Measurements from ENCODE around the gene PRSS22. TPM values are rescaled to one million over a fixed set of nuclear protein-coding genes. Genes with fewer than 3 reads are reported as not detected.

PRSS22 gene
- total RNA-seq, 4 donors from 2014 or later, result 1.2 to 7.7 (median 4.6) TPM

DNA sequence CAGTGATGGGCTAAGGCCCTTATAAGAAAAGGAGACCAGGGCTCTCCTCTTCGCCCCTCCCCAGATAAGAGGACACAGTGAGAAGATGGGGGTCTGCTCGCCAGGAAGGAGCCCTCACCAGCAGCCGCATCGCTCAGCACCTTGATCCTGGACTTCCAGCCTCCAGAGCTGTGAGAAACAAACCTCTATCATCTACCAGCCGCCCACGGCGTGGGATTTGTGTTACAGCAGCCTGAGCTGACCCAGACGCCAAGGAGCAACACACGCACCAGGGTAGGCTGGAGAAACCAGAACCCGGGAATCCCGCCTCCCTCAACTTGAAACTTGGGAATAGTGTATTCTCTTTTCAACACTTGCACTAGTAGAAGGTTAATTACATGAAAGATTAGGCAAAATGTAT is 32.1 kb downstream of the PRSS22 start:
- Histone ChIP-seq H3K36me3 (no peaks in the 10 kb centered on the region), H3K4me3 (replicated peaks in 1 of 3) (no peak overlapping the region), H3K27ac (no peak overlapping the region), H3K9me3 (no peaks in the 10 kb centered on the region), H3K4me1 (no peaks in the 10 kb centered on the region), H3K27me3 (no peaks in the 10 kb centered on the region)
- intact Hi-C loops (cut with DNase I), result no loop called here
- DNase-seq, result no peak
- 75 to 79% methylated on average over 9 to 11 of the region's 11 CpGs for WGBS, 2 donors
- TF ChIP-seq, protein P1, sequence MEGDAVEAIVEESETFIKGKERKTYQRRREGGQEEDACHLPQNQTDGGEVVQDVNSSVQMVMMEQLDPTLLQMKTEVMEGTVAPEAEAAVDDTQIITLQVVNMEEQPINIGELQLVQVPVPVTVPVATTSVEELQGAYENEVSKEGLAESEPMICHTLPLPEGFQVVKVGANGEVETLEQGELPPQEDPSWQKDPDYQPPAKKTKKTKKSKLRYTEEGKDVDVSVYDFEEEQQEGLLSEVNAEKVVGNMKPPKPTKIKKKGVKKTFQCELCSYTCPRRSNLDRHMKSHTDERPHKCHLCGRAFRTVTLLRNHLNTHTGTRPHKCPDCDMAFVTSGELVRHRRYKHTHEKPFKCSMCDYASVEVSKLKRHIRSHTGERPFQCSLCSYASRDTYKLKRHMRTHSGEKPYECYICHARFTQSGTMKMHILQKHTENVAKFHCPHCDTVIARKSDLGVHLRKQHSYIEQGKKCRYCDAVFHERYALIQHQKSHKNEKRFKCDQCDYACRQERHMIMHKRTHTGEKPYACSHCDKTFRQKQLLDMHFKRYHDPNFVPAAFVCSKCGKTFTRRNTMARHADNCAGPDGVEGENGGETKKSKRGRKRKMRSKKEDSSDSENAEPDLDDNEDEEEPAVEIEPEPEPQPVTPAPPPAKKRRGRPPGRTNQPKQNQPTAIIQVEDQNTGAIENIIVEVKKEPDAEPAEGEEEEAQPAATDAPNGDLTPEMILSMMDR (IDR thresholded peaks at IDR 0.05), result no peak
- TF ChIP-seq POLR2A (IDR thresholded peaks at IDR 0.05), result no peak

DNA sequence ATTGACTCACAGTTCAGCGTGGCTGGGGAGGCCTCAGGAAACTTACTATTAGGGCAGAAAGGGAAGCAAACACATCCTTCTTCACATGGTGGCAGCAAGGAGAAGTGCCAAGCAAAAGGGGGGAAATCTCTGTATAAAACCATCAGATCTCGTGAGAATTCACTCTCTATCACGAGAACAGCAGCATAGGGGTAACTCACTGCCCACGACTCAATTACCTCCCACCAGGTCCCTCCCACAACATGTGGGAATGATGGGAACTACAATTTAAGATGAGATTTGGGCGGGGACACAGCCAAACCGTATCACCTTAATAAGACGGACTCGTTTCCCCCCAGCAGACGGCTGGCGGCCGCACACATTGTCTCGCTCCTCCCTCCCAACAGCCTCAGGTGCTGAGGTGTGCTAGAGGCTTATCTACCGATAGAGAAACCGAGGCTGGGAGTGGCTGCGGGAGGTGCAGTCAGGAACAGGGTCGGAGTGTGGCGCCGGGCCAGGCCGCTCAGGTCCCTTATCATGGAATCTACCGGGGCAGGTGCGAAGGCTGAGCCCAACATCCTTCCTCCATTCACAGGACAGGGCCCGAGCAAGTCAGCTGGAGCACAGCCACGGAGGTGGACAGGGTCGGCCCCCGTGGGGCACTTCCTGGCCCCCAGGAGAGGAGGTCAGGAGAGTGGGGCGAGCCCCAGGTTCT is 32.8 kb downstream of the PRSS22 start:
- no peaks in the 10 kb centered on the region for H3K9me3 ChIP-seq
- intact Hi-C loops (cut with DNase I), result no loop called here
- H3K4me1 ChIP-seq, result no peaks in the 10 kb centered on the region
- 78 to 83% methylated on average over 21 to 24 of the region's 26 CpGs for WGBS, 2 donors
- TF ChIP-seq, protein P1 (IDR thresholded peaks at IDR 0.05), result no peak
- no peak for TF ChIP-seq POLR2A (IDR thresholded peaks at IDR 0.05)
- H3K27me3 ChIP-seq, result no peaks in the 10 kb centered on the region
- no peak for DNase-seq
- H3K4me3 ChIP-seq (replicated peaks in 1 of 3), result no peak overlapping the region
- H3K27ac ChIP-seq, result no peak overlapping the region
- H3K36me3 ChIP-seq, result no peaks in the 10 kb centered on the region

DNA sequence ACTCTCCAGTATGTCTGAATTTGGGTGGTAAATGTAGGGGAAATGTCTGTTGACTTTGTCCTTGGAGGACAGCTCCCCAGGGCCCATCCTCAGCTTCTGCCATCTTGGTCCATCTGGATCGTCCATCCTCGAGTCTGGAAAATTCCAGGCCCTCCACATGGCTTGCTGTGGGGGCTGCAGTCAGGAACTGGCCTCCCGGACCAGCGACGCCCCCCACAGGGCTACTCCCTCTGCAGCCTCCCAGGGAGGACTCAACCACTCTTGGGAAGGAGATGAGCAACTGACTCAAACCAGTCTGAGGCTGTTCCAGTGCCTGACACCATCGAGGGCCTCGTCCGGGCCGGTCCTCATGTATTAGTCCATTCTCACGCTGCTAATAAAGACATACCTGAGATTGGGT is 33.3 kb downstream of the PRSS22 start:
- WGBS, 2 donors, result 83 to 88% methylated on average over 7 to 10 of the region's 10 CpGs
- no peaks in the 10 kb centered on the region for H3K36me3 ChIP-seq
- intact Hi-C loops (cut with DNase I), result no loop called here
- no peaks in the 10 kb centered on the region for H3K4me1 ChIP-seq
- H3K27ac ChIP-seq, result no peak overlapping the region
- H3K4me3 ChIP-seq (replicated peaks in 1 of 3), result no peak overlapping the region
- no peaks in the 10 kb centered on the region for H3K9me3 ChIP-seq
- TF ChIP-seq, protein P1 (IDR thresholded peaks at IDR 0.05), result no peak
- no peak for TF ChIP-seq POLR2A (IDR thresholded peaks at IDR 0.05)
- DNase-seq, result no peak
- no peaks in the 10 kb centered on the region for H3K27me3 ChIP-seq

DNA sequence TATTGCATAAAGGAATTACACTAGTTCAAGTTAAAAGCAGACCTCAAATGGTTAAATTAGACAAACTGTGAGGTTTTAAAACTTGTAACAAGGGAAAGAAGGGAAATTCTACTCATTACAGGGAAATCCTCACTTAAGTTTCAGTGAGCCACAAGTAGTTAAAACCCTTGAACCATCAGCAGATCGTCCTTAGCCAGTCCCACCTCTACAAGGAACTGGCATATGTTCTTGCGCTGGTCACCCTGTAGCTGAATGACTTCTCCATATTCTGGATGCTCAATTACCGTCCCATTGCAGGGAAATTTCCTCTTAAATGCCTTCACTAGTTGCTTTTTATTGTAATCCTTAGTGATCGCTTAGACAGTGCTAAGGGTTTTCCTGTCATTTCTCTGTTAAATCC is 35.5 kb downstream of the PRSS22 start:
- TF ChIP-seq, protein P1 (IDR thresholded peaks at IDR 0.05), result no peak
- 41 to 44% methylated on average over 4 of the region's 4 CpGs for WGBS, 2 donors
- intact Hi-C loops (cut with DNase I), result no loop called here
- no peaks in the 10 kb centered on the region for H3K9me3 ChIP-seq
- H3K27me3 ChIP-seq, result no peaks in the 10 kb centered on the region
- H3K4me1 ChIP-seq, result no peaks in the 10 kb centered on the region
- no peak overlapping the region for H3K27ac ChIP-seq
- no peak overlapping the region for H3K4me3 ChIP-seq (replicated peaks in 1 of 3)
- DNase-seq, result no peak
- no peaks in the 10 kb centered on the region for H3K36me3 ChIP-seq

DNA sequence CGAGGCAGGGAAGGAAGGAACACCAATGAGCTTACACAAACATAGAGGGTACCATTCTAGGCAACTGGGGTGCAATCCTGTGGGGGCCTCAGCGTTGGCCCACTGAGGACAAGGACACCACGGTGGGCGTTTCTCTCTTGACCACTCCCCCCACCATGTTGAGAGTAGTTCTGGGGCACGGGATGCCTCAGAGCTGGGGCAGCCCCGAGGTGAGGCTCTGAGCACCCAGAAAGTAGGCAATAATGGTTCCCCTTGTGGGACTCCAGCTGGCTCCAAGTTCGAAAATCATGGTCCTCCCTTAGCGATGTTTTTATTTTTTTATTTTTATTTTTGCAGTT is 35.8 kb downstream of the PRSS22 start:
- H3K36me3 ChIP-seq, result no peaks in the 10 kb centered on the region
- no peaks in the 10 kb centered on the region for H3K4me1 ChIP-seq
- H3K27me3 ChIP-seq, result no peaks in the 10 kb centered on the region
- WGBS, 2 donors, result 66 to 68% methylated on average over 8 of the region's 8 CpGs
- intact Hi-C loops (cut with DNase I), result no loop called here
- H3K4me3 ChIP-seq (replicated peaks in 1 of 3), result no peak overlapping the region
- H3K9me3 ChIP-seq, result no peaks in the 10 kb centered on the region
- no peak overlapping the region for H3K27ac ChIP-seq
- DNase-seq, result no peak
- TF ChIP-seq POLR2A (IDR thresholded peaks at IDR 0.05), result no peak
- TF ChIP-seq, protein P1 (IDR thresholded peaks at IDR 0.05), result no peak

All from thyroid gland (tissue), 4 donors.